ENCODE data around the gene ERBB4. TPM values are rescaled to one million over a fixed set of nuclear protein-coding genes. Genes with fewer than 3 reads are reported as not detected.

ERBB4 gene
- total RNA-seq, 1 donor from 2014 or later = 9.9 TPM

DNA sequence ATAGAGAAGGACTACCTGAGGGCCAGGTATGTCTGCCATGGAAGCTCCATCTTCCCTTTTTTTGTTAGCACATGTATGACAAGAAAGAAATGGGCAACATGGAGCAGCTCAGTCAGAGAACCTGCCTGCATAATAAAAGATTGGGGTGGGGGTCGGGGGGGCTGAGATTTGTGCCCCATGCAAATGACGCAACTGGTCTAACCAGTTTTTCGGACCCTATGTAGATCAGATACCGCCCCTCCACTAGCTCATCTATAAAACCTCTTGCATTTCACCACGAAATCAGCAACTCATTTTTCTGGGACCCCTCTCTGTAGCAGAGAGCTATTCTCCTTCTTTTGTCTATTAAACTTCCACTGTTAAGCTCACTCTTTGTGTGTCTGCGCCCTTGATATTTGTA is 657.2 kb downstream of the ERBB4 start:
- no peaks in the 10 kb centered on the region for H3K4me1 Mint-ChIP-seq (ENCODE audit: unreplicated experiment)
- TF ChIP-seq, protein P1, sequence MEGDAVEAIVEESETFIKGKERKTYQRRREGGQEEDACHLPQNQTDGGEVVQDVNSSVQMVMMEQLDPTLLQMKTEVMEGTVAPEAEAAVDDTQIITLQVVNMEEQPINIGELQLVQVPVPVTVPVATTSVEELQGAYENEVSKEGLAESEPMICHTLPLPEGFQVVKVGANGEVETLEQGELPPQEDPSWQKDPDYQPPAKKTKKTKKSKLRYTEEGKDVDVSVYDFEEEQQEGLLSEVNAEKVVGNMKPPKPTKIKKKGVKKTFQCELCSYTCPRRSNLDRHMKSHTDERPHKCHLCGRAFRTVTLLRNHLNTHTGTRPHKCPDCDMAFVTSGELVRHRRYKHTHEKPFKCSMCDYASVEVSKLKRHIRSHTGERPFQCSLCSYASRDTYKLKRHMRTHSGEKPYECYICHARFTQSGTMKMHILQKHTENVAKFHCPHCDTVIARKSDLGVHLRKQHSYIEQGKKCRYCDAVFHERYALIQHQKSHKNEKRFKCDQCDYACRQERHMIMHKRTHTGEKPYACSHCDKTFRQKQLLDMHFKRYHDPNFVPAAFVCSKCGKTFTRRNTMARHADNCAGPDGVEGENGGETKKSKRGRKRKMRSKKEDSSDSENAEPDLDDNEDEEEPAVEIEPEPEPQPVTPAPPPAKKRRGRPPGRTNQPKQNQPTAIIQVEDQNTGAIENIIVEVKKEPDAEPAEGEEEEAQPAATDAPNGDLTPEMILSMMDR (conservative IDR thresholded peaks at IDR 0.05) = no peak
- DNase-seq (ENCODE audit: extremely low spot score, unreplicated experiment) = no peak
- H3K27me3 Mint-ChIP-seq = no peaks in the 10 kb centered on the region
- H3K4me3 Mint-ChIP-seq = no peak overlapping the region
- no peaks in the 10 kb centered on the region for H3K36me3 Mint-ChIP-seq
- no peaks in the 10 kb centered on the region for H3K9me3 Mint-ChIP-seq
- H3K27ac Mint-ChIP-seq = no peak overlapping the region

DNA sequence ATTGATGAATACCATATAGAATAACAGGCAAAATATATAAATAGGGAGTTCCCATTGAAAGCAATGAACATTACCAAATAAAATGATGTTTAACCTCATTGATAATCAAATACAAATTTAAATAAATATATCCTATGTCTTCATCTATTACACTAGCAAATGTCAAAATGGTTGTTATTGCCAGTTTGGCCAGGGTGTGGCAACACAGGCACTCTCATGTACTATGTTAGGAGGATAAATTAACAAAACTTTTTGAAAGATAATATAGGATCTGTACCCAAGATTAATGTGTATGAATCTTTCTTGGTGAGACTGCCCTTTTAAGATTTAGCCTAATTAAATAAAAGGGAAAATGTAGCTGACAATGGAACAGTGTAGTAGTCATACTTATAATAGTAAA is 659.3 kb downstream of the ERBB4 start:
- Mint-ChIP-seq H3K27me3 (no peaks in the 10 kb centered on the region), H3K27ac (no peak overlapping the region), H3K36me3 (no peaks in the 10 kb centered on the region), H3K4me3 (no peak overlapping the region), H3K4me1 (ENCODE audit: unreplicated experiment) (no peaks in the 10 kb centered on the region), H3K9me3 (no peaks in the 10 kb centered on the region)
- no peak for DNase-seq (ENCODE audit: extremely low spot score, unreplicated experiment)
- TF ChIP-seq, protein P1 (conservative IDR thresholded peaks at IDR 0.05) = peak; percentile 58

DNA sequence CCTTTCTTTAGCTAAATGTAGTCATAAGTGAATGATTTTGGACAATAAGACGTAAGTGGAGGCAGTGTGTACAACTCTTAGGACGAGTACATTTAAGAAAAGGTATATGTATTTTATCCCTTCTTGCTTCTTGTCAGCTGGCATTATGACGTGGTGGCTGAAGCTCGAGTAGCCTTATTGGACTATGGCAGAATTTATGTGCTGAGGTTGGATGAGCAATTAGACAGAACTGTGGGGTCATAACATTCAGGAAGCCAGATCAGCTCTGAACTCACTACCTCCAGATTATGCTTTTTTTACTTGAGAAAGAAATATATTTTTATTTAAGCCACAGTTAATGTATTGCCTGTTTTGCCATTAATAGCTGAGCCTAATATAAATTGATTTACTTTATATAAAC is 661.5 kb downstream of the ERBB4 start:
- H3K36me3 Mint-ChIP-seq = no peaks in the 10 kb centered on the region
- no peak overlapping the region for H3K27ac Mint-ChIP-seq
- no peaks in the 10 kb centered on the region for H3K9me3 Mint-ChIP-seq
- no peaks in the 10 kb centered on the region for H3K27me3 Mint-ChIP-seq
- DNase-seq (ENCODE audit: extremely low spot score, unreplicated experiment) = no peak
- H3K4me3 Mint-ChIP-seq = no peak overlapping the region
- TF ChIP-seq, protein P1 (conservative IDR thresholded peaks at IDR 0.05) = no peak
- H3K4me1 Mint-ChIP-seq (ENCODE audit: unreplicated experiment) = no peaks in the 10 kb centered on the region

DNA sequence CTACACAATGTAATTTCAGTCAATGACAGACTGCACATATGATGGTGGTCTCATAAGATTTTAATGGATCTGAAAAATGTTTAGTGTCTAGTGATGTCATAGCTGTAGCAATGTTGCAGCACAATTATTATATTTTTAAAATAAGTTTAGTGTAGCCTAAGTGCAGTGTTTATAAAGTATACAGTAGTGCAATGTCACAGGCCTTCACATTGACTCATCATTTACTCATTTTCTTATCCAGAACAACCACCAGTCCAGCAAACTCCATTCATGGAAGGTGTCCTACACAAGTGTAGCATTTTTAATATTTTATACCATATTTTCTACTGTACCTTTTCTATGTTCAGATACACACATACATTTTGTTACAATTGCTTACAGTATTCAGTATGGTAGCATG is 663.1 kb downstream of the ERBB4 start:
- DNase-seq (ENCODE audit: extremely low spot score, unreplicated experiment) = no peak
- no peak overlapping the region for H3K4me3 Mint-ChIP-seq
- H3K27me3 Mint-ChIP-seq = no peaks in the 10 kb centered on the region
- no peak overlapping the region for H3K27ac Mint-ChIP-seq
- H3K4me1 Mint-ChIP-seq (ENCODE audit: unreplicated experiment) = no peaks in the 10 kb centered on the region
- TF ChIP-seq, protein P1 (conservative IDR thresholded peaks at IDR 0.05) = no peak
- H3K9me3 Mint-ChIP-seq = no peaks in the 10 kb centered on the region
- H3K36me3 Mint-ChIP-seq = no peaks in the 10 kb centered on the region

DNA sequence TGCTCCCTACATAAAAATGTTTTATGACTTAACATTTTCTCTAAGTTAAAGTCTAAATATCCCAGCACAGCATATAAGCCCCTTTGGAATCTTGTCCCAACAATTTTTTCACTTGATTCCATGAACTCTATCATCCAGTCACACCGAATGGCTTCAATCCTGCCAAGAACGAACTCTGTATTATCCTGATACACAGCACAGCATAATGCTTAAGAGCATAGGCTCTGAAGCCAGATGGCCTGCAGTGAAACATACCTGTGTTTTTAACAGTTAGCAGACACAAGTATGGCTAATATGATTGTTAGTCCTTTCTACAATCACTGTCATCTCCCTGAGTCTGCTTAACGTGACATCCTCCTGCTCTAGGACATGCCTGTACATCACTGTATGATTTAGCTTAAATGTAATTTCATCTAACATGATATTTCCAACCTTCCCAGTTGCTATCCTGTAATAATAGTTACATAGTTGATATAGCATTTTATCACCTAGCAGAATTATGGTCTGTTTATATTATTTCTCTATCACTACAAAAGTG is 669.5 kb downstream of the ERBB4 start:
- H3K27me3 Mint-ChIP-seq = no peaks in the 10 kb centered on the region
- H3K36me3 Mint-ChIP-seq = no peaks in the 10 kb centered on the region
- DNase-seq (ENCODE audit: extremely low spot score, unreplicated experiment) = no peak
- TF ChIP-seq, protein P1 (conservative IDR thresholded peaks at IDR 0.05) = no peak
- no peak overlapping the region for H3K4me3 Mint-ChIP-seq
- H3K27ac Mint-ChIP-seq = no peak overlapping the region
- H3K9me3 Mint-ChIP-seq = no peaks in the 10 kb centered on the region
- no peaks in the 10 kb centered on the region for H3K4me1 Mint-ChIP-seq (ENCODE audit: unreplicated experiment)

All from type B pancreatic cell (in vitro differentiated cells).